Ishikawa (cell line): Measurements from ENCODE around the gene GNPTAB.

ENCODE experiments used
- EGR1 ChIP-seq: IDR thresholded peaks from 2 replicates; pipeline ENCODE4 v1.6.1; 2012
- EP300 ChIP-seq: IDR thresholded peaks from 2 replicates; pipeline ENCODE4 v1.6.1; 2012; ENCODE audit warnings: borderline replicate concordance
- FOXM1 ChIP-seq: IDR thresholded peaks from 2 replicates; pipeline ENCODE4 v1.6.1; 2012; ENCODE audit warnings: low read depth, borderline replicate concordance
- MAX ChIP-seq: IDR thresholded peaks from 2 replicates; pipeline ENCODE4 v1.6.1; 2012
- NFIC ChIP-seq: IDR thresholded peaks from 2 replicates; pipeline ENCODE4 v1.6.1; 2012
- RAD21 ChIP-seq: IDR thresholded peaks from 2 replicates; pipeline ENCODE4 v1.6.1; 2012; ENCODE audit warnings: low read depth
- TAF1 ChIP-seq: IDR thresholded peaks from 2 replicates; pipeline ENCODE4 v1.6.1; 2012; ENCODE audit warnings: low read depth, mild to moderate bottlenecking
- TEAD4 ChIP-seq: IDR thresholded peaks from 2 replicates; pipeline ENCODE4 v1.6.1; 2012
- YY1 ChIP-seq: IDR thresholded peaks from 2 replicates; pipeline ENCODE4 v1.6.1; 2012; ENCODE audit warnings: low read depth

- TF ChIP-seq TAF1: no peak
- no peak for TF ChIP-seq TEAD4
- no peak for TF ChIP-seq EP300
- no peak for TF ChIP-seq YY1
- no peak for TF ChIP-seq NFIC
- no peak for TF ChIP-seq RAD21
- TF ChIP-seq MAX: no peak
- no peak for TF ChIP-seq EGR1
- TF ChIP-seq FOXM1: no peak
These were observed 86.9 kb downstream of the GNPTAB start for GRCh38 chr12:101743724-101744472.
